AG10803 (cell line): ENCODE results near the gene TMEM129.

Experiments used
- DNase-seq: peaks from one replicate; pipeline ENCODE4 v3.0.0; 2010; ENCODE audit warnings: low read depth
- H3K4me3 ChIP-seq: 2 replicates; pipeline ENCODE4 v1.5.1; 2011; ENCODE audit warnings: mild to moderate bottlenecking, low read length, control low read depth
- CTCF ChIP-seq: conservative IDR thresholded peaks from 2 replicates; pipeline ENCODE4 v1.5.1; 2011; ENCODE audit warnings: mild to moderate bottlenecking, low read length, control low read depth, inconsistent platforms

Gene TMEM129

GRCh38 chr4:1762264-1763010 is 41.3 kb upstream of the TMEM129 start:
- DNase-seq = no peak
- TF ChIP-seq CTCF = no peak
- no peak overlapping the region for H3K4me3 ChIP-seq

GRCh38 chr4:1761130-1761689 is 40.1 kb upstream of the TMEM129 start:
- no peak for DNase-seq
- no peak for TF ChIP-seq CTCF
- H3K4me3 ChIP-seq = no peak overlapping the region

GRCh38 chr4:1760521-1761071 is 39.5 kb upstream of the TMEM129 start:
- no peak for TF ChIP-seq CTCF
- no peak for DNase-seq

GRCh38 chr4:1759818-1760223 is 38.7 kb upstream of the TMEM129 start:
- no peak overlapping the region for H3K4me3 ChIP-seq
- no peak for DNase-seq
- TF ChIP-seq CTCF = no peak

More at GRCh38 chr4:1760521-1761071, 39.5 kb upstream of the TMEM129 start:
- H3K4me3 ChIP-seq = no peak overlapping the region

GRCh38 chr4:1759170-1759817 is 38.2 kb upstream of the TMEM129 start:
- H3K4me3 ChIP-seq = no peak overlapping the region
- TF ChIP-seq CTCF = no peak

GRCh38 chr4:1758306-1759121 is 37.4 kb upstream of the TMEM129 start:
- DNase-seq = no peak
- no peak for TF ChIP-seq CTCF
- no peak overlapping the region for H3K4me3 ChIP-seq

More at GRCh38 chr4:1759170-1759817, 38.2 kb upstream of the TMEM129 start:
- no peak for DNase-seq
